Measurements from ENCODE around the gene C10orf62.

DNA sequence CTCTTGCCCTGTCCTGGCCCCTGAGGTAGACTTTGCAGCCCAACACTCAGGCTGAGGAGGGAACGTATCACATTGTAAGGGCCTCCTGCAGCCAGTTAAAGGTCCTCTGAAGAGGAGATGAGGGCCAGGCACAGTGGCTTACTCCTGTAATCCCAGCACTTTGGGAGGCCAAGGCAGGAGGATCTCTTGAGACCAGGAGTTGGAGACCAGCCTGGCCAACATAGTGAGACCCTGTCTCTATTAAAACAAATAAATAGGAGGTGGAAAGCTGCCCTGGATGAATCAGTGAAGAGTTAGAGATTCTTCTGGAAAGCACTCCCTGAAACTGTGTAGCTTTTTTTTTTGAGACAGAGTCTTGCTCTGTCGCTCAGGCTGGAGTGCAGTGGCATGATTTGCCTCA is 2.3 kb upstream of the C10orf62 start:
- TF ChIP-seq, protein P1, sequence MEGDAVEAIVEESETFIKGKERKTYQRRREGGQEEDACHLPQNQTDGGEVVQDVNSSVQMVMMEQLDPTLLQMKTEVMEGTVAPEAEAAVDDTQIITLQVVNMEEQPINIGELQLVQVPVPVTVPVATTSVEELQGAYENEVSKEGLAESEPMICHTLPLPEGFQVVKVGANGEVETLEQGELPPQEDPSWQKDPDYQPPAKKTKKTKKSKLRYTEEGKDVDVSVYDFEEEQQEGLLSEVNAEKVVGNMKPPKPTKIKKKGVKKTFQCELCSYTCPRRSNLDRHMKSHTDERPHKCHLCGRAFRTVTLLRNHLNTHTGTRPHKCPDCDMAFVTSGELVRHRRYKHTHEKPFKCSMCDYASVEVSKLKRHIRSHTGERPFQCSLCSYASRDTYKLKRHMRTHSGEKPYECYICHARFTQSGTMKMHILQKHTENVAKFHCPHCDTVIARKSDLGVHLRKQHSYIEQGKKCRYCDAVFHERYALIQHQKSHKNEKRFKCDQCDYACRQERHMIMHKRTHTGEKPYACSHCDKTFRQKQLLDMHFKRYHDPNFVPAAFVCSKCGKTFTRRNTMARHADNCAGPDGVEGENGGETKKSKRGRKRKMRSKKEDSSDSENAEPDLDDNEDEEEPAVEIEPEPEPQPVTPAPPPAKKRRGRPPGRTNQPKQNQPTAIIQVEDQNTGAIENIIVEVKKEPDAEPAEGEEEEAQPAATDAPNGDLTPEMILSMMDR (IDR thresholded peaks at IDR 0.05; ENCODE audit: control extremely low read depth in 1 of 3, insufficient read depth in 1 of 3, low read depth in 1 of 3, low read length in 3 of 3): no peak
- TF ChIP-seq POLR2AphosphoS5 (IDR thresholded peaks at IDR 0.05; ENCODE audit: low read depth, low read length) (no peak), JUND (IDR thresholded peaks at IDR 0.05; ENCODE audit: low read length) (no peak), KDM1A (IDR thresholded peaks at IDR 0.05; ENCODE audit: borderline replicate concordance, low read length) (no peak), SP2 (IDR thresholded peaks at IDR 0.05; ENCODE audit: low read length) (no peak), EZH2 (IDR thresholded peaks at IDR 0.05; ENCODE audit: low read depth, low read length, severe bottlenecking) (no peak), RNF2 (IDR thresholded peaks at IDR 0.05; ENCODE audit: borderline replicate concordance, low read depth, low read length, missing control alignments, poor library complexity, severe bottlenecking) (no peak), TCF12 (IDR thresholded peaks at IDR 0.05; ENCODE audit: low read depth, low read length) (no peak), CREB1 (IDR thresholded peaks at IDR 0.05) (no peak)
- TF ChIP-seq, protein P2, sequence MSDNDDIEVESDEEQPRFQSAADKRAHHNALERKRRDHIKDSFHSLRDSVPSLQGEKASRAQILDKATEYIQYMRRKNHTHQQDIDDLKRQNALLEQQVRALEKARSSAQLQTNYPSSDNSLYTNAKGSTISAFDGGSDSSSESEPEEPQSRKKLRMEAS (IDR thresholded peaks at IDR 0.05): no peak
